HepG2 (cell line): ENCODE measurements around the gene FYTTD1. TPM values are rescaled to one million over a fixed set of nuclear protein-coding genes. Genes with fewer than 3 reads are reported as not detected.

Experiments
- CHD4 ChIP-seq: fragments of 200-600 bp; sonication (generic); IDR thresholded peaks from 2 replicates; pipeline ENCODE4 v1.7.0; 2017; ENCODE audit warnings: mild to moderate bottlenecking, low read length, borderline replicate concordance
- POLR2AphosphoS5 ChIP-seq: IDR thresholded peaks from 2 replicates; pipeline ENCODE4 v1.6.1; 2012; ENCODE audit warnings: low read depth, low read length
- SAP130 ChIP-seq: IDR thresholded peaks from 2 replicates; pipeline ENCODE4 v1.6.1; 2016; ENCODE audit warnings: low read depth
- SRF ChIP-seq: IDR thresholded peaks from 2 replicates; pipeline ENCODE4 v1.6.1; 2011; ENCODE audit warnings: mild to moderate bottlenecking, low read depth, low read length, moderate library complexity
- ZBTB21 ChIP-seq: sonication (generic); formaldehyde crosslinking; IDR thresholded peaks from 2 replicates; pipeline ENCODE4 v1.4.0; 2020; ENCODE audit warnings: missing genetic modification reagents
- ZBTB40 ChIP-seq, 2 experiments: fragments of 450-650 bp in 1 of 2; sonication (generic) in 1 of 2; formaldehyde crosslinking in 1 of 2; IDR thresholded peaks; 2 replicates each; pipeline versions ENCODE4 v1.6.1 to v1.8.0; 2016 to 2022; ENCODE audit warnings: antibody characterized with exemption in 1 of 2, mild to moderate bottlenecking in 1 of 2, missing genetic modification reagents in 1 of 2
- ZBTB7B ChIP-seq: sonication (generic); formaldehyde crosslinking; IDR thresholded peaks from 2 replicates; pipeline ENCODE4 v1.4.0; 2020; ENCODE audit warnings: missing genetic modification reagents
- ZFP62 ChIP-seq: sonication (generic); formaldehyde crosslinking; IDR thresholded peaks from 2 replicates; pipeline ENCODE4 v1.4.0; 2020; ENCODE audit warnings: missing genetic modification reagents
- ZMAT3 ChIP-seq: sonication (generic); formaldehyde crosslinking; conservative IDR thresholded peaks from 2 replicates; pipeline ENCODE4 v1.7.0; 2021; ENCODE audit warnings: missing genetic modification reagents
- ZNF160 ChIP-seq: sonication (generic); formaldehyde crosslinking; IDR thresholded peaks from 2 replicates; pipeline ENCODE4 v1.8.0; 2022; ENCODE audit warnings: mild to moderate bottlenecking, inconsistent platforms, missing genetic modification reagents
- ZNF207 ChIP-seq: fragments of 450-650 bp; IDR thresholded peaks from 2 replicates; pipeline ENCODE4 v1.6.1; 2016; ENCODE audit warnings: antibody characterized with exemption, borderline replicate concordance
- ZNF274 ChIP-seq: sonication (generic); formaldehyde crosslinking; IDR thresholded peaks from 2 replicates; pipeline ENCODE4 v1.5.1; 2020; ENCODE audit warnings: mild to moderate bottlenecking, missing genetic modification reagents
- ZNF414 ChIP-seq: sonication (generic); formaldehyde crosslinking; IDR thresholded peaks from 2 replicates; pipeline ENCODE4 v1.5.0; 2020; ENCODE audit warnings: missing genetic modification reagents
- ZNF503 ChIP-seq: sonication (generic); formaldehyde crosslinking; IDR thresholded peaks from 2 replicates; pipeline ENCODE4 v1.4.0; 2020; ENCODE audit warnings: missing genetic modification reagents
- ZNF576 ChIP-seq: sonication (generic); formaldehyde crosslinking; IDR thresholded peaks from 2 replicates; pipeline ENCODE4 v1.4.0; 2020; ENCODE audit warnings: mild to moderate bottlenecking, missing genetic modification reagents
- ZNF619 ChIP-seq: sonication (generic); formaldehyde crosslinking; IDR thresholded peaks from 2 replicates; pipeline ENCODE4 v1.4.0; 2020; ENCODE audit warnings: mild to moderate bottlenecking, missing genetic modification reagents
- ZNF703 ChIP-seq: sonication (generic); formaldehyde crosslinking; IDR thresholded peaks from 2 replicates; pipeline ENCODE4 v1.5.1; 2020; ENCODE audit warnings: missing genetic modification reagents, mild to moderate bottlenecking, moderate library complexity, borderline replicate concordance
- ZSCAN22 ChIP-seq: sonication (generic); formaldehyde crosslinking; IDR thresholded peaks from 2 replicates; pipeline ENCODE4 v1.4.0; 2020; ENCODE audit warnings: mild to moderate bottlenecking, missing genetic modification reagents
- polyA plus RNA-seq, 8 experiments: library from polyadenylated mRNA; depleted of rRNA in 3 of 8; stranded (reverse) in 7 of 8; unstranded in 1 of 8; fragments of >200 nt; fragmentation: Illumina TruSeq in 4 of 8; extraction: Trizol in 4 of 8; gene quantifications; 2 replicates each; pipeline versions ENCODE4 v1.2.1 to v1.2.3, GENCODE V29; 2011 to 2016; ENCODE audit warnings: low read depth in 4 of 8, missing spikeins in 1 of 8, mixed read lengths in 1 of 8; ENCODE audit not compliant: insufficient read depth in 1 of 8
- total RNA-seq, 5 experiments: library from RNA; depleted of rRNA; stranded (reverse); fragments of >200 nt; fragmentation: Illumina TruSeq; extraction: Trizol; gene quantifications; 2 replicates each; pipeline ENCODE4 v1.2.3, GENCODE V29; 2016; ENCODE audit warnings: low read depth in 1 of 5

FYTTD1 gene
- total and polyA plus RNA-seq, 2 of the 13 experiments (the other 11 are each of a cell fraction or from before 2014, with no cell fraction given) = 6.5 to 28.8 TPM

GRCh38 chr3:197791113-197791891, 41.6 kb downstream of the FYTTD1 start, which contains the start of gene LRCH3 (continued):
- TF ChIP-seq ZBTB40 (IDR thresholded peaks at IDR 0.05) (no peak), ZBTB40 (CRISPR knock-in tag; IDR thresholded peaks at IDR 0.05) (0 out of 2 replicates have a peak, but pooled peaks have one; percentile 41), SRF (no peak), ZNF576 (CRISPR knock-in tag) (no peak), ZNF503 (no peak; the same call in none of the 2 replicates), ZNF703 (CRISPR knock-in tag) (peak; percentile 60; the same call in 1 of the 2 replicates), ZNF207 (no peak), CHD4 (no peak), POLR2AphosphoS5 (peak; percentile 94), SAP130 (CRISPR knock-in tag) (peak; percentile 78), ZBTB7B (CRISPR knock-in tag) (peak; percentile 99), ZFP62 (CRISPR knock-in tag) (no peak), ZNF160 (CRISPR knock-in tag) (no peak), ZNF619 (no peak), ZSCAN22 (no peak), ZBTB21 (CRISPR knock-in tag) (no peak), ZNF414 (CRISPR knock-in tag) (peak; percentile 93), ZNF274 (CRISPR knock-in tag) (peak; percentile 76), ZMAT3 (CRISPR knock-in tag) (peak; percentile 33; the same call in 1 of the 2 replicates)
